ENCODE data around the gene CDYL.

DNA sequence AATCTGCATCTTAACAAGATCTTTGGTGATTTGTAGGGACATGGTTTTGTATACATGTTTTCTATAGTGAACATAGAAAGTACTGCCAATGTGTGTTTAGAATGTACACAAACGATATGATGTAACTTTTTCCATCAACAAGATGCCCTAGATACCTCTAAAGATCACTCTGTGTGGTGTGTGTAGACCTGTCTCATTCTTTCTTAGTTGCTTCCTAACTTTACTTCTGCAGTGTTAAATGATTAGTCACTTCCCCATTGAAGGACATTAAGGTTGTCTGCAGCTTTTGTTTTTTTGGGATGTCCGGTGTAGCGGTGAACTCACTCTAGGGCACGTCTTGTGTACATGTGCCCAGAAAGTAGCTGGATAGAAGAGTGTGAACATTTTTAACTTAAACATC, 35.9 kb downstream of the CDYL start:
- TF ChIP-seq, protein P1, sequence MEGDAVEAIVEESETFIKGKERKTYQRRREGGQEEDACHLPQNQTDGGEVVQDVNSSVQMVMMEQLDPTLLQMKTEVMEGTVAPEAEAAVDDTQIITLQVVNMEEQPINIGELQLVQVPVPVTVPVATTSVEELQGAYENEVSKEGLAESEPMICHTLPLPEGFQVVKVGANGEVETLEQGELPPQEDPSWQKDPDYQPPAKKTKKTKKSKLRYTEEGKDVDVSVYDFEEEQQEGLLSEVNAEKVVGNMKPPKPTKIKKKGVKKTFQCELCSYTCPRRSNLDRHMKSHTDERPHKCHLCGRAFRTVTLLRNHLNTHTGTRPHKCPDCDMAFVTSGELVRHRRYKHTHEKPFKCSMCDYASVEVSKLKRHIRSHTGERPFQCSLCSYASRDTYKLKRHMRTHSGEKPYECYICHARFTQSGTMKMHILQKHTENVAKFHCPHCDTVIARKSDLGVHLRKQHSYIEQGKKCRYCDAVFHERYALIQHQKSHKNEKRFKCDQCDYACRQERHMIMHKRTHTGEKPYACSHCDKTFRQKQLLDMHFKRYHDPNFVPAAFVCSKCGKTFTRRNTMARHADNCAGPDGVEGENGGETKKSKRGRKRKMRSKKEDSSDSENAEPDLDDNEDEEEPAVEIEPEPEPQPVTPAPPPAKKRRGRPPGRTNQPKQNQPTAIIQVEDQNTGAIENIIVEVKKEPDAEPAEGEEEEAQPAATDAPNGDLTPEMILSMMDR (IDR thresholded peaks at IDR 0.05; ENCODE audit: insufficient read depth, low read length, poor library complexity, severe bottlenecking): no peak
- TF ChIP-seq EZH2phosphoT487 (conservative IDR thresholded peaks at IDR 0.05; ENCODE audit: low read length): no peak

All from SU-DHL-6 (cell line).